ENCODE results near the gene DNAJB12. TPM values are rescaled to one million over a fixed set of nuclear protein-coding genes. Genes with fewer than 3 reads are reported as not detected.

Gene DNAJB12
- total and polyA plus RNA-seq, 10 of the 15 experiments (the other 5 are each of a cell fraction or from before 2014, with no cell fraction given): 4.6 to 31.6 (median 18.8) TPM

- TF ChIP-seq, protein P1, sequence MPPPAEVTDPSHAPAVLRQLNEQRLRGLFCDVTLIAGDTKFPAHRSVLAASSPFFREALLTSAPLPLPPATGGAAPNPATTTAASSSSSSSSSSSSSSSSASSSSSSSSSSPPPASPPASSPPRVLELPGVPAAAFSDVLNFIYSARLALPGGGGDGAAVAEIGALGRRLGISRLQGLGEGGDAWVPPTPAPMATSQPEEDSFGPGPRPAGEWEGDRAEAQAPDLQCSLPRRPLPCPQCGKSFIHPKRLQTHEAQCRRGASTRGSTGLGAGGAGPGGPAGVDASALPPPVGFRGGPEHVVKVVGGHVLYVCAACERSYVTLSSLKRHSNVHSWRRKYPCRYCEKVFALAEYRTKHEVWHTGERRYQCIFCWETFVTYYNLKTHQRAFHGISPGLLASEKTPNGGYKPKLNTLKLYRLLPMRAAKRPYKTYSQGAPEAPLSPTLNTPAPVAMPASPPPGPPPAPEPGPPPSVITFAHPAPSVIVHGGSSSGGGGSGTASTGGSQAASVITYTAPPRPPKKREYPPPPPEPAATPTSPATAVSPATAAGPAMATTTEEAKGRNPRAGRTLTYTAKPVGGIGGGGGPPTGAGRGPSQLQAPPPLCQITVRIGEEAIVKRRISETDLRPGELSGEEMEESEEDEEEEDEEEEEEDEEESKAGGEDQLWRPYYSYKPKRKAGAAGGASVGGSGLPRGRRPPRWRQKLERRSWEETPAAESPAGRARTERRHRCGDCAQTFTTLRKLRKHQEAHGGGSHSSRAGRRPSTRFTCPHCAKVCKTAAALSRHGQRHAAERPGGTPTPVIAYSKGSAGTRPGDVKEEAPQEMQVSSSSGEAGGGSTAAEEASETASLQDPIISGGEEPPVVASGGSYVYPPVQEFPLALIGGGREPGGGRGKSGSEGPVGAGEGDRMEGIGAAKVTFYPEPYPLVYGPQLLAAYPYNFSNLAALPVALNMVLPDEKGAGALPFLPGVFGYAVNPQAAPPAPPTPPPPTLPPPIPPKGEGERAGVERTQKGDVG (CRISPR knock-in tag; IDR thresholded peaks at IDR 0.05): no peak
- TF ChIP-seq PML (IDR thresholded peaks at IDR 0.05; ENCODE audit: low read length) (no peak), POU2F2 (IDR thresholded peaks at IDR 0.05; ENCODE audit: borderline replicate concordance, low read depth, low read length) (peak; percentile 51; the same call in 2 of the 3 replicates), SMAD1 (IDR thresholded peaks at IDR 0.05; ENCODE audit: low read depth, partially characterized antibody) (peak; percentile 98), EGR1 (IDR thresholded peaks at IDR 0.05; ENCODE audit: borderline replicate concordance in 1 of 2, low read depth in 2 of 2, low read length in 2 of 2) (no peak), HDAC6 (IDR thresholded peaks at IDR 0.05; ENCODE audit: unreplicated experiment) (no peak), HDGF (IDR thresholded peaks at IDR 0.05) (peak; percentile 85), LARP7 (IDR thresholded peaks at IDR 0.05) (peak; percentile 71), NR2F1 (conservative IDR thresholded peaks at IDR 0.05) (0 out of 2 replicates have a peak, but pooled peaks have one; percentile 23), ELK1 (IDR thresholded peaks at IDR 0.05; ENCODE audit: low read depth, low read length) (peak; percentile 71), MYC (IDR thresholded peaks at IDR 0.05; ENCODE audit: insufficient read depth, insufficient read length, insufficient replicate concordance, low read length, severe bottlenecking) (no peak), RB1 (IDR thresholded peaks at IDR 0.05; ENCODE audit: borderline replicate concordance) (peak; percentile 87; the same call in 1 of the 2 replicates), YY1 (IDR thresholded peaks at IDR 0.05; ENCODE audit: low read depth, low read length) (peak; percentile 80), BMI1 (IDR thresholded peaks at IDR 0.05; ENCODE audit: borderline replicate concordance) (no peak), POLR2AphosphoS2 (IDR thresholded peaks at IDR 0.05; ENCODE audit: low read depth, low read length) (0 out of 2 replicates have a peak, but pooled peaks have one; percentile 43), NRF1 (conservative IDR thresholded peaks at IDR 0.05; ENCODE audit: low read depth, low read length) (0 out of 2 replicates have a peak, but pooled peaks have one; percentile 5), ZBTB33 (IDR thresholded peaks at IDR 0.05) (no peak), IRF4 (IDR thresholded peaks at IDR 0.05; ENCODE audit: low read depth, low read length) (peak; percentile 70), RAD21 (IDR thresholded peaks at IDR 0.05; ENCODE audit: insufficient read depth, low read depth, low read length) (peak; percentile 99), FOXK2 (IDR thresholded peaks at IDR 0.05) (no peak)
- TF ChIP-seq, protein P2, sequence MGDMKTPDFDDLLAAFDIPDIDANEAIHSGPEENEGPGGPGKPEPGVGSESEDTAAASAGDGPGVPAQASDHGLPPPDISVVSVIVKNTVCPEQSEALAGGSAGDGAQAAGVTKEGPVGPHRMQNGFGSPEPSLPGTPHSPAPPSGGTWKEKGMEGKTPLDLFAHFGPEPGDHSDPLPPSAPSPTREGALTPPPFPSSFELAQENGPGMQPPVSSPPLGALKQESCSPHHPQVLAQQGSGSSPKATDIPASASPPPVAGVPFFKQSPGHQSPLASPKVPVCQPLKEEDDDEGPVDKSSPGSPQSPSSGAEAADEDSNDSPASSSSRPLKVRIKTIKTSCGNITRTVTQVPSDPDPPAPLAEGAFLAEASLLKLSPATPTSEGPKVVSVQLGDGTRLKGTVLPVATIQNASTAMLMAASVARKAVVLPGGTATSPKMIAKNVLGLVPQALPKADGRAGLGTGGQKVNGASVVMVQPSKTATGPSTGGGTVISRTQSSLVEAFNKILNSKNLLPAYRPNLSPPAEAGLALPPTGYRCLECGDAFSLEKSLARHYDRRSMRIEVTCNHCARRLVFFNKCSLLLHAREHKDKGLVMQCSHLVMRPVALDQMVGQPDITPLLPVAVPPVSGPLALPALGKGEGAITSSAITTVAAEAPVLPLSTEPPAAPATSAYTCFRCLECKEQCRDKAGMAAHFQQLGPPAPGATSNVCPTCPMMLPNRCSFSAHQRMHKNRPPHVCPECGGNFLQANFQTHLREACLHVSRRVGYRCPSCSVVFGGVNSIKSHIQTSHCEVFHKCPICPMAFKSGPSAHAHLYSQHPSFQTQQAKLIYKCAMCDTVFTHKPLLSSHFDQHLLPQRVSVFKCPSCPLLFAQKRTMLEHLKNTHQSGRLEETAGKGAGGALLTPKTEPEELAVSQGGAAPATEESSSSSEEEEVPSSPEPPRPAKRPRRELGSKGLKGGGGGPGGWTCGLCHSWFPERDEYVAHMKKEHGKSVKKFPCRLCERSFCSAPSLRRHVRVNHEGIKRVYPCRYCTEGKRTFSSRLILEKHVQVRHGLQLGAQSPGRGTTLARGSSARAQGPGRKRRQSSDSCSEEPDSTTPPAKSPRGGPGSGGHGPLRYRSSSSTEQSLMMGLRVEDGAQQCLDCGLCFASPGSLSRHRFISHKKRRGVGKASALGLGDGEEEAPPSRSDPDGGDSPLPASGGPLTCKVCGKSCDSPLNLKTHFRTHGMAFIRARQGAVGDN (IDR thresholded peaks at IDR 0.05): peak; percentile 54; the same call in 1 of the 2 replicates
Measured at GRCh38 chr10:72364239-72364777, 9.6 kb upstream of the DNAJB12 start (continued).

Data from GM12878 (cell line).